ENCODE results near the gene RDM1.
"Not testable (repeated sequence)": the region's sequence is repeated elsewhere in the genome, so short reads cannot be mapped to it uniquely, and the experiment has no call there.

The RDM1 gene

GRCh38 chr17:35930211-35931065 is at the start of gene RDM1:
Gene RDM1, minus strand, starts transcription at chr17:35930773. Its CDS starts 46 bp downstream, at chr17:35930727.
- peak; percentile 93 for DNase-seq

- no peak for DNase-seq
Measured at GRCh38 chr17:35978346-35978745, 47.8 kb upstream of the RDM1 start.

GRCh38 chr17:35977509-35977908 is 46.9 kb upstream of the RDM1 start:
- DNase-seq, result no peak

- DNase-seq, result no peak
Measured at GRCh38 chr17:35973333-35974260, 43.0 kb upstream of the RDM1 start.

GRCh38 chr17:35972945-35973332 is 42.4 kb upstream of the RDM1 start:
- no peak for DNase-seq

GRCh38 chr17:35972535-35972934 is 42.0 kb upstream of the RDM1 start:
- no peak for DNase-seq

- DNase-seq, result no peak
Measured at GRCh38 chr17:35972066-35972465, 41.5 kb upstream of the RDM1 start.

- peak; percentile 84 for DNase-seq
Measured at GRCh38 chr17:35969558-35970380, 39.2 kb upstream of the RDM1 start.

- DNase-seq, result no peak
Measured at GRCh38 chr17:35968520-35969054, 38.0 kb upstream of the RDM1 start.

GRCh38 chr17:35965272-35965671 is 34.7 kb upstream of the RDM1 start:
- peak; percentile 23 for DNase-seq

GRCh38 chr17:35963663-35964062 is 33.1 kb upstream of the RDM1 start:
- DNase-seq, result no peak

GRCh38 chr17:35953720-35954119 is 23.1 kb upstream of the RDM1 start:
- DNase-seq, result no peak

- DNase-seq, result no peak
Measured at GRCh38 chr17:35949401-35949800, 18.8 kb upstream of the RDM1 start.

- DNase-seq, result no peak
Measured at GRCh38 chr17:35948092-35948491, 17.5 kb upstream of the RDM1 start.

- DNase-seq, result peak; percentile 58
Measured at GRCh38 chr17:35947156-35947585, 16.6 kb upstream of the RDM1 start.

- no peak for DNase-seq
Measured at GRCh38 chr17:35944151-35944550, 13.6 kb upstream of the RDM1 start.

- no peak for DNase-seq
Measured at GRCh38 chr17:35943537-35943936, 13.0 kb upstream of the RDM1 start, which contains the start of gene LYZL6. Gene LYZL6, minus strand, starts transcription at chr17:35943713. Its CDS starts 4,357 bp downstream, at chr17:35939356.

GRCh38 chr17:35942588-35943186 is 12.1 kb upstream of the RDM1 start:
- DNase-seq, result no peak

- not testable (repeated sequence) for DNase-seq
Measured at GRCh38 chr17:35938492-35938891, 7.9 kb upstream of the RDM1 start.

- no peak for DNase-seq
Measured at GRCh38 chr17:35936063-35936462, 5.5 kb upstream of the RDM1 start.

- no peak for DNase-seq
Measured at GRCh38 chr17:35934760-35935159, 4.2 kb upstream of the RDM1 start.

GRCh38 chr17:35932586-35932985 is 2.0 kb upstream of the RDM1 start:
- DNase-seq, result no peak
